ENCODE results near the gene JAM2.

- TF ChIP-seq CTCF (IDR thresholded peaks at IDR 0.05 in 4 of 5, conservative IDR thresholded peaks at IDR 0.05 in 1 of 5) (no peak), POLR2A (IDR thresholded peaks at IDR 0.05) (no peak)
Observed at GRCh38 chr21:25643486-25643885, 4.4 kb downstream of the JAM2 start.

All from gastrocnemius medialis (tissue), 4 donors.